ENCODE measurements around the gene VSTM2L. TPM values are rescaled to one million over a fixed set of nuclear protein-coding genes. Genes with fewer than 3 reads are reported as not detected.

VSTM2L gene
- total and polyA plus RNA-seq, 2 of the 4 experiments (the other 2 are of a cell fraction) = 0.18 to 0.19 TPM

GRCh38 chr20:37938954-37939353, 36.0 kb downstream of the VSTM2L start:
- in situ Hi-C loops (cut with MboI; ENCODE audit: low sequenced_read_pairs) = no loop called here
- no peak for TF ChIP-seq BHLHE40 (IDR thresholded peaks at IDR 0.05; ENCODE audit: low read depth, low read length)
- H3K79me1 ChIP-seq (ENCODE audit: low read depth in 1 of 2, low read length in 2 of 2) = no peaks in the 10 kb centered on the region
- DNase-seq (no peak), ATAC-seq (ENCODE audit: low read depth) (no peak)
- H4K5ac ChIP-seq (ENCODE audit: low read depth, low read length) = no peak overlapping the region
- POLR2A ChIA-PET (ENCODE audit: unreplicated experiment) = no interaction called here
- H3K4ac ChIP-seq (ENCODE audit: low read depth, low read length) = no peak overlapping the region
- H3K9me3 ChIP-seq (ENCODE audit: control insufficient read depth, insufficient read depth, low read length) = no peaks in the 10 kb centered on the region
- H2BK20ac ChIP-seq (ENCODE audit: low read depth, low read length) = no peak overlapping the region
- H3K4me1 ChIP-seq (ENCODE audit: control insufficient read depth, insufficient read depth, low read length) = no peaks in the 10 kb centered on the region
- H3K4me3 ChIP-seq (ENCODE audit: insufficient read depth, low read depth, low read length) = no peak overlapping the region
- H3K14ac ChIP-seq (replicated peaks; ENCODE audit: low read depth, low read length) = no peak overlapping the region
- no peak overlapping the region for H2AK9ac ChIP-seq (replicated peaks; ENCODE audit: low read depth, low read length, poor library complexity)
- H3K56ac ChIP-seq (ENCODE audit: extremely low read depth, insufficient read depth, low read length) = no peak overlapping the region
- no peak overlapping the region for H2BK15ac ChIP-seq (ENCODE audit: low read depth, low read length)
- intact Hi-C loops (cut with micrococcal nuclease) = no loop called here
- H3K18ac ChIP-seq (ENCODE audit: low read depth, low read length) = no peak overlapping the region
- no peak overlapping the region for H3K4me2 ChIP-seq (ENCODE audit: low read depth, low read length)
- H3K23ac ChIP-seq (ENCODE audit: low read depth, low read length) = no peak overlapping the region
- no peak overlapping the region for H3K9ac ChIP-seq (ENCODE audit: low read depth, low read length)
- peaks cover 20% of the 10 kb centered on the region; the same call in 1 of the 2 replicates for H3K27me3 ChIP-seq (ENCODE audit: control insufficient read depth, insufficient read depth, low read length)
- H2AFZ ChIP-seq (replicated peaks; ENCODE audit: low read length, poor library complexity) = no peak overlapping the region
- H3K27ac ChIP-seq (ENCODE audit: insufficient read depth, low read length) = no peak overlapping the region
- no peak overlapping the region for H4K8ac ChIP-seq (ENCODE audit: low read depth in 2 of 2, low read length in 2 of 2)
- no CpG with 5 or more reads among the region's 9 CpGs for WGBS, 2 experiments (ENCODE audit: extremely low coverage in 2 of 2, insufficient read length in 1 of 2)
- no peaks in the 10 kb centered on the region for H4K20me1 ChIP-seq (ENCODE audit: insufficient read depth, low read length)
- H3K9me1 ChIP-seq (ENCODE audit: insufficient read depth, low read length) = no peaks in the 10 kb centered on the region
- H2BK120ac ChIP-seq (ENCODE audit: low read depth, low read length) = no peak overlapping the region
- no peak overlapping the region for H2AK5ac ChIP-seq (ENCODE audit: low read depth, low read length)
- dilution Hi-C loops (cut with HindIII; ENCODE audit: low sequenced_read_pairs, unreplicated experiment) = no loop called here
- CTCF ChIA-PET = no interaction called here
- no TSS peak for BruUV-seq (replicated peaks)
- no peaks in the 10 kb centered on the region for H3K36me3 ChIP-seq (ENCODE audit: control insufficient read depth, insufficient read depth, low read length)
- H2BK5ac ChIP-seq (ENCODE audit: low read depth, low read length, poor library complexity, severe bottlenecking) = no peak overlapping the region
- H4K91ac ChIP-seq (ENCODE audit: insufficient read depth, low read depth, low read length) = no peak overlapping the region
